B cell (primary cell): ENCODE results near the gene ASIP. TPM values are rescaled to one million over a fixed set of nuclear protein-coding genes. Genes with fewer than 3 reads are reported as not detected.

Source experiments
- ATAC-seq: fragments of 200-7000 bp; cut with Tn5 transposase; one replicate; pipeline ENCODE4 v1.10.0; 2021; ENCODE audit warnings: low read depth, mild to moderate bottlenecking, moderate number of reproducible peaks, moderate library complexity
- CTCF ChIA-PET: fragments of 350-600 bp; sonication (Branson Sonifier 250); formaldehyde crosslinking; loops from one replicate; lab custom pipeline; 2021; ENCODE audit warnings: antibody characterized with exemption, inconsistent platforms; lab: Charles Lee
- POLR2A ChIA-PET: fragments of 350-600 bp; sonication (Branson Sonifier 250); formaldehyde crosslinking; loops from one replicate; lab custom pipeline; 2021; ENCODE audit warnings: antibody characterized with exemption; lab: Charles Lee
- DNase-seq: peaks from one replicate; pipeline ENCODE4 v3.0.0; 2013
- H2AFZ ChIP-seq: 2 replicates; pipeline ENCODE4 v1.6.1; 2012; ENCODE audit warnings: mild to moderate bottlenecking, low read depth, low read length; ENCODE audit not compliant: insufficient read depth, poor library complexity, severe bottlenecking
- H3K27ac ChIP-seq, 2 donors: 1 replicate in 1 of 2; 2 replicates in 1 of 2; pipeline ENCODE4 v1.5.1; 2012 to 2013; ENCODE audit warnings: low read length in 2 of 2, mild to moderate bottlenecking in 2 of 2, moderate library complexity in 1 of 2
- H3K27me3 ChIP-seq, 4 experiments: fragments of 200-600 bp in 1 of 4; sonication (generic) in 1 of 4; replicated peaks in 1 of 4; 1 replicate in 2 of 4; 2 replicates in 2 of 4; pipeline versions ENCODE4 v1.6.1 to v1.7.0; 2013 to 2016; ENCODE audit warnings: low read length in 3 of 4, mild to moderate bottlenecking in 2 of 4, mixed read lengths in 1 of 4, moderate library complexity in 1 of 4; ENCODE audit not compliant: insufficient read depth in 4 of 4, control insufficient read depth in 3 of 4; ENCODE audit errors: control extremely low read depth in 1 of 4
- H3K36me3 ChIP-seq, 2 experiments: replicated peaks in 1 of 2; 1 replicate in 1 of 2; 2 replicates in 1 of 2; pipeline versions ENCODE4 v1.6.1 to v1.7.1; 2013; ENCODE audit warnings: low read length in 1 of 2; ENCODE audit not compliant: insufficient read depth in 2 of 2, control insufficient read depth in 1 of 2; ENCODE audit errors: control extremely low read depth in 1 of 2, extremely low read depth in 1 of 2
- H3K4me1 ChIP-seq, 2 donors: fragments of 200-600 bp in 1 of 2; sonication (generic) in 1 of 2; 1 replicate in 1 of 2; 2 replicates in 1 of 2; pipeline versions ENCODE4 v1.5.1 to v1.6.1; 2013 to 2017; ENCODE audit warnings: low read length in 2 of 2; ENCODE audit not compliant: control insufficient read depth in 2 of 2, insufficient read depth in 2 of 2
- H3K4me2 ChIP-seq: replicated peaks from 2 replicates; pipeline ENCODE3; 2012; ENCODE audit warnings: mild to moderate bottlenecking, low read depth, low read length; ENCODE audit not compliant: poor library complexity, severe bottlenecking
- H3K4me3 ChIP-seq, 5 experiments: fragments of 200-600 bp in 1 of 5; sonication (generic) in 1 of 5; 1 replicate in 3 of 5; 2 replicates in 2 of 5; pipeline versions ENCODE4 v1.5.1 to v1.7.0; 2011 to 2016; ENCODE audit warnings: low read length in 4 of 5, mild to moderate bottlenecking in 4 of 5, low read depth in 2 of 5, control low read depth in 1 of 5, moderate library complexity in 1 of 5; ENCODE audit not compliant: insufficient read depth in 1 of 5; ENCODE audit errors: control extremely low read depth in 1 of 5, extremely low read depth in 1 of 5
- H3K79me2 ChIP-seq: fragments of 200-600 bp; sonication (generic); one replicate; pipeline ENCODE4 v1.6.0; 2016; ENCODE audit warnings: low read length; ENCODE audit not compliant: control insufficient read depth, insufficient read depth
- H3K9ac ChIP-seq: fragments of 200-600 bp; sonication (generic); 2 replicates; pipeline ENCODE4 v1.6.1; 2017; ENCODE audit warnings: mild to moderate bottlenecking, low read length, moderate library complexity
- H3K9me3 ChIP-seq, 3 donors: one replicate each; pipeline versions ENCODE4 v1.6.1 to v1.7.1; 2013; ENCODE audit warnings: low read length in 2 of 3; ENCODE audit not compliant: control insufficient read depth in 2 of 3, insufficient read depth in 1 of 3; ENCODE audit errors: control extremely low read depth in 1 of 3
- H4K20me1 ChIP-seq: 2 replicates; pipeline ENCODE4 v1.6.0; 2012; ENCODE audit warnings: mild to moderate bottlenecking, low read length; ENCODE audit not compliant: insufficient read depth, control insufficient read depth, poor library complexity, severe bottlenecking
- H3K27ac Mint-ChIP-seq: one replicate; pipeline ENCODE4 v1.8.0; 2021; ENCODE audit warnings: mixed read lengths
- H3K27me3 Mint-ChIP-seq: one replicate; pipeline ENCODE4 v1.8.0; 2021; ENCODE audit warnings: mixed read lengths
- H3K4me1 Mint-ChIP-seq: one replicate; pipeline ENCODE4 v1.8.0; 2021; ENCODE audit warnings: mixed read lengths
- H3K4me3 Mint-ChIP-seq: one replicate; pipeline ENCODE4 v1.8.0; 2021; ENCODE audit warnings: mixed read lengths
- H3K9me3 Mint-ChIP-seq: one replicate; pipeline ENCODE4 v1.8.0; 2022; ENCODE audit warnings: mixed read lengths; ENCODE audit not compliant: insufficient read depth
- CTCF ChIP-seq: fragments of 200-600 bp; IDR thresholded peaks from one replicate; pipeline ENCODE4 v1.8.0; 2022; ENCODE audit warnings: antibody characterized with exemption, mild to moderate bottlenecking
- EZH2 ChIP-seq: IDR thresholded peaks from 2 replicates; pipeline ENCODE4 v1.6.1; 2012; ENCODE audit warnings: borderline replicate concordance, low read depth, mild to moderate bottlenecking, moderate library complexity, low read length; ENCODE audit not compliant: insufficient read depth, poor library complexity, severe bottlenecking
- WGBS: methylation state at CpG from one replicate; pipeline ENCODE4 v1.1.5; 2013; ENCODE audit warnings: missing lambda C conversion rate; ENCODE audit not compliant: insufficient coverage; 5-methylcytosine and 5-hydroxymethylcytosine counted together
- intact Hi-C: fragments of 100-400 bp; cut with micrococcal nuclease; formaldehyde crosslinking; loops from one replicate; pipeline ENCODE4 v1.10.0; 2022
- polyA plus RNA-seq: library from polyadenylated mRNA; depleted of rRNA; stranded (reverse); fragments of >200 nt; gene quantifications from 2 replicates; pipeline ENCODE4 v1.2.3, GENCODE V29; 2012
- total RNA-seq, 2 donors: library from RNA; stranded (reverse); fragments of 120-200 nt in 1 of 2; gene quantifications; 1 replicate in 1 of 2; 2 replicates in 1 of 2; pipeline versions ENCODE4 v1.2.3 to v1.2.4, GENCODE V29; 2013 to 2022

Gene ASIP
- total and polyA plus RNA-seq, 2 donors (not counting 1 experiment from before 2014, with no cell fraction given) = 0.24 TPM; not detected in 1

- POLR2A ChIA-PET = no interaction called here
- Histone ChIP-seq H3K79me2 (no peaks in the 10 kb centered on the region), H2AFZ (no peak overlapping the region), H3K4me2 (no peak overlapping the region), H3K4me3 (no peak overlapping the region), H3K4me1 (peaks cover 10 to 12% of the 10 kb centered on the region in 2 donors), H3K9ac (no peak overlapping the region), H3K27me3 (peaks cover 0 to 14% (median 2%) of the 10 kb centered on the region in 4 experiments), H3K36me3 (peaks cover 0 to 7% of the 10 kb centered on the region in 2 experiments), H4K20me1 (no peaks in the 10 kb centered on the region), H3K27ac (no peak overlapping the region), H3K9me3 (peaks cover 0 to 3% (median 0%) of the 10 kb centered on the region in 3 donors)
- CTCF ChIA-PET = no interaction called here
- Mint-ChIP-seq H3K27ac (no peak overlapping the region), H3K9me3 (no peaks in the 10 kb centered on the region), H3K4me3 (no peak overlapping the region), H3K27me3 (peaks cover 3% of the 10 kb centered on the region), H3K4me1 (peaks cover 10% of the 10 kb centered on the region)
- TF ChIP-seq EZH2 = no peak
- TF ChIP-seq CTCF = no peak
- no peak for DNase-seq
- 86% methylated on average over 1 of the region's 2 CpGs for WGBS
- no peak for ATAC-seq
- intact Hi-C loops = no loop called here
Observed at GRCh38 chr20:34271956-34272355, 30.7 kb downstream of the ASIP start.

- peaks cover 0 to 8% of the 10 kb centered on the region in 2 experiments for H3K36me3 ChIP-seq
- no peak overlapping the region for H3K4me2 ChIP-seq
- no peaks in the 10 kb centered on the region for H3K9me3 ChIP-seq
- Mint-ChIP-seq H3K27me3 (no peaks in the 10 kb centered on the region), H3K9me3 (no peaks in the 10 kb centered on the region), H3K4me1 (peaks cover 2% of the 10 kb centered on the region), H3K27ac (no peak overlapping the region), H3K4me3 (no peak overlapping the region)
- ATAC-seq (no peak), DNase-seq (no peak)
- no peaks in the 10 kb centered on the region for H4K20me1 ChIP-seq
- POLR2A ChIA-PET = no interaction called here
- no peak overlapping the region for H3K27ac ChIP-seq
- H3K4me1 ChIP-seq = no peaks in the 10 kb centered on the region
- WGBS = 97% methylated on average over 5 of the region's 7 CpGs
- intact Hi-C loops = no loop called here
- no peak overlapping the region for H3K4me3 ChIP-seq
- CTCF ChIA-PET = interaction anchor here (0.5 kb wide), 1 partner anchor 81 kb away, joined by 3 read pairs; no protein-coding TSS in a partner anchor
- H2AFZ ChIP-seq = no peak overlapping the region
- H3K9ac ChIP-seq = no peak overlapping the region
- peaks cover 0 to 4% (median 0%) of the 10 kb centered on the region in 4 experiments for H3K27me3 ChIP-seq
- TF ChIP-seq CTCF = no peak
- TF ChIP-seq EZH2 = no peak
- no peaks in the 10 kb centered on the region for H3K79me2 ChIP-seq
Observed at GRCh38 chr20:34274694-34275093, 33.5 kb downstream of the ASIP start.
